GM12878 (cell line): Measurements from ENCODE around the gene C6orf62. TPM values are rescaled to one million over a fixed set of nuclear protein-coding genes. Genes with fewer than 3 reads are reported as not detected.
"Not testable (repeated sequence)": the region's sequence is repeated elsewhere in the genome, so short reads cannot be mapped to it uniquely, and the experiment has no call there.

Experiments
- ATAC-seq: fragments of 200-7000 bp; cut with Tn5 transposase; 3 replicates; pipeline ENCODE4 v1.9.1; 2020; ENCODE audit warnings: mild to moderate bottlenecking, moderate library complexity
- BruUV-seq: library from RNA; stranded (reverse); fragments of 400-500 nt; replicated peaks from 2 replicates; lab custom pipeline; 2021; lab: Mats Ljungman, UMichigan
- CTCF ChIA-PET: fragments of 300-600 bp; sonication (Branson Sonifier 250); formaldehyde crosslinking; extraction: SDS; loops from one replicate; lab custom pipeline; 2021; ENCODE audit warnings: inconsistent platforms; lab: Yijun Ruan, JAX
- POLR2A ChIA-PET: fragments of 350-600 bp; formaldehyde crosslinking; extraction: SDS; loops from one replicate; lab custom pipeline; 2021; ENCODE audit warnings: inconsistent platforms; lab: Charles Lee
- RAD21 ChIA-PET: fragments of 300-600 bp; sonication (Branson Sonifier 250); formaldehyde crosslinking; loops from one replicate; lab custom pipeline; 2023; ENCODE audit warnings: antibody characterized with exemption; ENCODE audit not compliant: unreplicated experiment; lab: Charles Lee
- SMC1A ChIA-PET: fragments of 300-600 bp; sonication (Branson Sonifier 250); formaldehyde crosslinking; loops from one replicate; lab custom pipeline; 2023; ENCODE audit not compliant: unreplicated experiment, uncharacterized antibody; lab: Charles Lee
- DNase-seq: peaks from one replicate; pipeline ENCODE4 v3.0.0-alpha.2; 2011; ENCODE audit warnings: low read depth, low spot score
- FAIRE-seq: peaks from 3 replicates; lab custom pipeline; 2011; peaks lifted over from hg19 to GRCh38; lab: Jason Lieb, UNC
- H2AFZ ChIP-seq: 2 replicates; pipeline ENCODE4 v1.6.0; 2011; ENCODE audit warnings: low read depth, low read length, control low read depth; ENCODE audit not compliant: control insufficient read depth
- H3K27ac ChIP-seq: 2 replicates; pipeline ENCODE4 v1.5.1; 2011; ENCODE audit warnings: control low read depth; ENCODE audit not compliant: control insufficient read depth, insufficient read depth
- H3K27me3 ChIP-seq, 2 experiments: replicated peaks in 1 of 2; 2 replicates each; pipeline versions ENCODE4 v1.6.0 to v1.6.1; 2011; ENCODE audit warnings: low read length in 1 of 2; ENCODE audit not compliant: control insufficient read depth in 2 of 2, insufficient read depth in 2 of 2
- H3K36me3 ChIP-seq, 2 experiments: 2 replicates each; pipeline ENCODE4 v1.5.1; 2011; ENCODE audit warnings: low read length in 1 of 2; ENCODE audit not compliant: control insufficient read depth in 2 of 2, insufficient read depth in 2 of 2
- H3K4me1 ChIP-seq: 2 replicates; pipeline ENCODE4 v1.6.1; 2011; ENCODE audit warnings: mild to moderate bottlenecking, low read length, moderate library complexity, mixed read lengths; ENCODE audit not compliant: control insufficient read depth, insufficient read depth
- H3K4me2 ChIP-seq: 2 replicates; pipeline ENCODE4 v1.6.0; 2011; ENCODE audit warnings: control low read depth; ENCODE audit not compliant: control insufficient read depth, insufficient read depth
- H3K4me3 ChIP-seq: fragments of 200-600 bp; sonication (generic); 2 replicates; pipeline ENCODE4 v1.5.1; 2016
- H3K79me2 ChIP-seq: 2 replicates; pipeline ENCODE4 v1.6.0; 2011; ENCODE audit warnings: low read length; ENCODE audit not compliant: control insufficient read depth, insufficient read depth
- H3K9ac ChIP-seq: 2 replicates; pipeline ENCODE4 v1.8.0; 2011; ENCODE audit warnings: low read length, control low read depth, mixed read lengths; ENCODE audit not compliant: control insufficient read depth, insufficient read depth
- H3K9me3 ChIP-seq: replicated peaks from 3 replicates; pipeline ENCODE4 v1.5.1; 2011; ENCODE audit warnings: mild to moderate bottlenecking, low read length; ENCODE audit not compliant: control insufficient read depth, insufficient read depth
- H4K20me1 ChIP-seq: 2 replicates; pipeline ENCODE4 v1.6.0; 2011; ENCODE audit not compliant: control insufficient read depth, insufficient read depth
- LARP7 ChIP-seq: fragments of 450-650 bp; IDR thresholded peaks from 2 replicates; pipeline ENCODE4 v1.6.1; 2017; ENCODE audit warnings: mild to moderate bottlenecking
- SMC3 ChIP-seq: IDR thresholded peaks from 2 replicates; pipeline ENCODE4 v1.6.1; 2011; ENCODE audit warnings: low read length, improper control_type of control experiment, borderline replicate concordance
- SP1 ChIP-seq: IDR thresholded peaks from one replicate; pipeline ENCODE4 v1.6.1; 2011; ENCODE audit warnings: low read depth, low read length
- WGBS: methylation state at CpG from one replicate; pipeline ENCODE4 v1.1.6; 2016; ENCODE audit warnings: low lambda C conversion rate; ENCODE audit not compliant: insufficient replicate concordance, insufficient coverage; ENCODE audit errors: missing lambda C conversion rate; 5-methylcytosine and 5-hydroxymethylcytosine counted together
- in situ Hi-C: fragments of 300-500 bp; cut with MboI; formaldehyde crosslinking; loops from 9 replicates; pipeline ENCODE4 v1.14.3; 2018; ENCODE audit warnings: mixed read lengths
- intact Hi-C: fragments of 100-400 bp; cut with micrococcal nuclease; formaldehyde crosslinking; loops from one replicate; pipeline ENCODE4 v1.14.2; 2022; ENCODE audit not compliant: unreplicated experiment
- polyA plus RNA-seq, 11 experiments: library from polyadenylated mRNA; depleted of rRNA in 4 of 11; unstranded in 6 of 11; stranded (reverse) in 5 of 11; fragments of >200 nt; fragmentation: Nextera tagmentation in 4 of 11; fragmentation: Illumina TruSeq in 1 of 11; extraction: Ambion mirVana in 4 of 11; extraction: Trizol in 1 of 11; gene quantifications; 1 replicate in 1 of 11; 2 replicates in 10 of 11; pipeline versions ENCODE4 v1.2.1 to v1.2.3, GENCODE V29; 2011 to 2016; ENCODE audit warnings: inconsistent platforms in 2 of 11, missing spikeins in 2 of 11, low read depth in 1 of 11
- total RNA-seq, 4 experiments: library from RNA; depleted of rRNA in 3 of 4; stranded (reverse); fragments of >200 nt in 3 of 4; fragmentation: Illumina TruSeq in 1 of 4; extraction: Trizol in 1 of 4; gene quantifications; 2 replicates each; pipeline versions ENCODE4 v1.2.1 to v1.2.3, GENCODE V29; 2013 to 2021

C6orf62 gene
- total and polyA plus RNA-seq, 10 of the 15 experiments (the other 5 are each of a cell fraction or from before 2014, with no cell fraction given) = 55.6 to 565 (median 126) TPM

DNA sequence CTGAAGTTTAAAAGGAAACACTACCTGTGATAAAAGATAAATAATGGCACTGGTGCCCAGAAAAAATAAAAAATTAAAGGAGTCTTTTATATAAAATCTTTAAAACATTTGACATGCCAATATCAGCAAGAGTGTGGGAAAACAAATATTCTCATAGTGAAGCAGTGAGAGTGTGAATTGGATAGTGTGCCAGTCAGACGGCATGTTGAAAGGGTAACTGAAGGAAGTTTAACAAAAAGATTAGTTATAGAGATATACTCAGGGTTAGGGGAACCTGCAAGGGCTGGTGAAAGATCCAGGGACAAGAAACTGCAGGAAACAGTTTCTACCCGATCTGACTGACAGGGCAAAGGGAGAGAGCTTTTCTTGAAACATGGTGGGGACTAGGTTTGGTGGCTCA, 33.5 kb upstream of the C6orf62 start:
- Histone ChIP-seq H3K9me3 (peaks cover 2% of the 10 kb centered on the region; the same call in 2 of the 3 replicates), H3K79me2 (no peaks in the 10 kb centered on the region), H3K4me1 (no peaks in the 10 kb centered on the region), H3K4me2 (no peak overlapping the region), H3K9ac (no peak overlapping the region), H3K4me3 (no peak overlapping the region), H4K20me1 (no peaks in the 10 kb centered on the region), H3K27me3 (no peaks in the 10 kb centered on the region), H3K27ac (no peak overlapping the region), H2AFZ (no peak overlapping the region), H3K36me3 (no peaks in the 10 kb centered on the region)
- DNase-seq = no peak
- WGBS = 61% methylated on average over 2 of the region's 2 CpGs
- BruUV-seq = no TSS peak
- SMC1A ChIA-PET = no interaction called here
- no peak for ATAC-seq
- RAD21 ChIA-PET = no interaction called here
- intact Hi-C loops = no loop called here
- POLR2A ChIA-PET = no interaction called here
- in situ Hi-C loops = no loop called here
- CTCF ChIA-PET = interaction anchor here (2.6 kb wide), 1 partner anchor 14 kb away, joined by 8 read pairs; no protein-coding TSS in a partner anchor
- no peak for FAIRE-seq
- TF ChIP-seq SMC3 (no peak), LARP7 (no peak), SP1 (no peak)

DNA sequence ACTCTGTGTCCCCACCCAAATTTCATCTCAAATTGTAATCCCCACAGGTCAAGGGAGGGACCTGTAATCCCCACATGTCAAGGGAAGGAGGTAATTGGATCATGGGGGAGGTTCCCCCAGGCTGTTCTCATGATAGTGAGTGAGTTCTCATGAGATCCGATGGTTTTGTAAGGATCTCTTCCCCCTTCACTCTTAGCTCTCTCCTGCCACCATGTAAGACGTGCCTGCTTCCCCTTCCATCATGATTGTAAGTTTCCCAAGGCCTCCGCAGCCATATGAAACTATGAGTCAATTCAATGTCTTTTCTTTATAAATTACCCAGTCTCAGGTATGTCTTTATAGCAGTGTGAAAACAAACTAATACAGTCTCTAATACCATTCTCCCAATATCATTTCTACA, 31.9 kb upstream of the C6orf62 start:
- SMC1A ChIA-PET, CTCF ChIA-PET, intact Hi-C loops, in situ Hi-C loops, H3K9me3 ChIP-seq, H3K9ac ChIP-seq, H4K20me1 ChIP-seq, H3K27me3 ChIP-seq, BruUV-seq, H3K27ac ChIP-seq, DNase-seq, H3K4me1 ChIP-seq, ATAC-seq, POLR2A ChIA-PET, H3K4me2 ChIP-seq, RAD21 ChIA-PET, H3K4me3 ChIP-seq, H3K79me2 ChIP-seq, H3K36me3 ChIP-seq, FAIRE-seq, H2AFZ ChIP-seq: not testable (repeated sequence)
- WGBS = 52% methylated on average over 3 of the region's 3 CpGs
